ENCODE data around the gene RGMB.
"Not testable (repeated sequence)": the region's sequence is repeated elsewhere in the genome, so short reads cannot be mapped to it uniquely, and the experiment has no call there.

The RGMB gene, protein sequence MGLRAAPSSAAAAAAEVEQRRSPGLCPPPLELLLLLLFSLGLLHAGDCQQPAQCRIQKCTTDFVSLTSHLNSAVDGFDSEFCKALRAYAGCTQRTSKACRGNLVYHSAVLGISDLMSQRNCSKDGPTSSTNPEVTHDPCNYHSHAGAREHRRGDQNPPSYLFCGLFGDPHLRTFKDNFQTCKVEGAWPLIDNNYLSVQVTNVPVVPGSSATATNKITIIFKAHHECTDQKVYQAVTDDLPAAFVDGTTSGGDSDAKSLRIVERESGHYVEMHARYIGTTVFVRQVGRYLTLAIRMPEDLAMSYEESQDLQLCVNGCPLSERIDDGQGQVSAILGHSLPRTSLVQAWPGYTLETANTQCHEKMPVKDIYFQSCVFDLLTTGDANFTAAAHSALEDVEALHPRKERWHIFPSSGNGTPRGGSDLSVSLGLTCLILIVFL

DNA sequence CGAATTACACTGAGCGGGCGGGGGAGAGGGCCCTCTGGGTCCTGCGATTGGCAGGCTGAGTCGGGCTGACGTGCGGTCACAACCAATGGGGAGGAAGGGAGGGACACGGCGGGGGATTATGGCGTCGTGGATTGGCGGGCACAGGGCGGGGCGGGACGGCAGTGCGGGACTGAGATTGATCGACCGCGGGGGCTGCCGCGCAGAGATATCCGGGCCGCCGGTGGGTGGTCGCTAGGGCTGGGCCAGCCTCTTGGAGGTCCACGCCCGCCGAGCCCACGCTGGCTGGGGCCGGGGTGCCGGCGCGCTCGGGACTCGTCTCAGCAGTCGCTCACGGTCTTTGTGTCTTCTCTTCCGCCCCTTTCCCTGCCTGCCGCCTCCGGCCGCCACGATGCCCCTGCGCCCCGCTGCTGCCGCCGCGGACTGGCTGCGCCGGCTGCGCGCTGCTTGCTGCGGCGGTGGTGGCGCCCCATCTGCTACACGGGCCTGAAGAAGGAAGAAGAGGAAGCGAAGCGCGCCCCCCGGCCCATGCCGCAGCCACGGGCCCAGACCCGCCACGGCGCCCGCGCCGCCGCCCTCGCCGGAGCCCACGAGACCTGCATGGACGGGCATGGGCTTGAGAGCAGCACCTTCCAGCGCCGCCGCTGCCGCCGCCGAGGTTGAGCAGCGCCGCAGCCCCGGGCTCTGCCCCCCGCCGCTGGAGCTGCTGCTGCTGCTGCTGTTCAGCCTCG lies at the start of gene RGMB:
RGMB (plus strand) TSS at position 200 of the 728 bp plus-strand sequence; CDS start at position 608, 408 bp downstream.
- peak; percentile 64 to 78 for DNase-seq (ENCODE audit: low read depth in 2 of 2)

DNA sequence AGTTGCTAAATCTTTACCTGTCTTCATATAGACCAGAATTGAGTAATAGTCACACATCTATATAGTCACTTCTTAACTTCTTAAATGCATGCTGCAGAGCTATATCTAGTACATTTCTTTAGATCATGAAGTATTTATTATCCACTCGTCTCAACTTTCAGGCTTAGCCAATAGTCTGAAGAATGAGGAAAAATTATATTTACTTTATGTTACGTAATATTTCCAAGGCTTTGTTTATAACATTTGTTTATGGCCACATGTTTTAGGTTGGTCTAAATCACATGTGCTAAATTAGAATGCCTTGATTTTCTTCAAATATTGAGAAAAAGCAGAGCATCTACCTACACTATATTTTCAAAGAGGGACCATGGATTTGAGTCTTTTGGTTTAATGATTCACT lies 47.2 kb upstream of the RGMB start:
- no peak for DNase-seq (ENCODE audit: low read depth in 2 of 2)

DNA sequence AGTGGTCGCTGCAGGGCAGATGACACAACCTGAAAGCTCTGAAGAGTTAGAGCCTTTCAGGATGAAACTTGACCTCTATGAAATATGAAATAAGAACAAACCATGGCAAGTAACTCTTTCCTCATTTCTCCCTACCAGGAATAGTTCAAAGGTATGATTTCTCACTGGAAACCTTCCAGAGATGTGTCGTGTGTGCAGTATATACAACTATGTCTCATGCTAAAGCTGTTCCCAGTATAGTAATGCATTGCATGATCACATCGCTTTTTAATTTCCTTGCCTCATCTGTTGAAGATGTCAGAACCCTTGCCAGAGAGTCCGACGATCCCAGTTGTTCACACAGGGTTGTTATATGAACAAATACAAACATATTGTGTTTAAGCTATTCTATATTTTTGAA lies 45.8 kb upstream of the RGMB start:
- DNase-seq (ENCODE audit: low read depth in 2 of 2), result no peak

DNA sequence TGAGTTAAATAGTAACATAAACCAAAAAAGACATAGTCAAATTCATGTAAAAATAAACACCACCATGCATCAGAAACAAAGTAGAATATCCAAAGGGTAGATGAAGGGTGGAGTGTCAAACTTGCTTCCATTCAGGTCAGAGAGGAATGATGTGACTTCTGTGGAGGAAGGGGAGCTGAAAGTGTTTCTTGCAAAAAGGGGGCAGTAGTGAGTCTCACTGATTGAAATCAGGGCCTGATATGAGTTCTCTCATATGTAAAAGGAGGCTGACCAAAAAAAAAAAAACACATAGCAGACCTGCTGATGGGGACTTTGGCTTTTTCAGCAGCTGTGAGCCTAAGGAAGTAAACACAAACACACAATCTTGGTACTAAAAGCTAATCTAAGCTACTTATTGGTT lies 38.8 kb upstream of the RGMB start:
- no peak for DNase-seq (ENCODE audit: low read depth in 2 of 2)

DNA sequence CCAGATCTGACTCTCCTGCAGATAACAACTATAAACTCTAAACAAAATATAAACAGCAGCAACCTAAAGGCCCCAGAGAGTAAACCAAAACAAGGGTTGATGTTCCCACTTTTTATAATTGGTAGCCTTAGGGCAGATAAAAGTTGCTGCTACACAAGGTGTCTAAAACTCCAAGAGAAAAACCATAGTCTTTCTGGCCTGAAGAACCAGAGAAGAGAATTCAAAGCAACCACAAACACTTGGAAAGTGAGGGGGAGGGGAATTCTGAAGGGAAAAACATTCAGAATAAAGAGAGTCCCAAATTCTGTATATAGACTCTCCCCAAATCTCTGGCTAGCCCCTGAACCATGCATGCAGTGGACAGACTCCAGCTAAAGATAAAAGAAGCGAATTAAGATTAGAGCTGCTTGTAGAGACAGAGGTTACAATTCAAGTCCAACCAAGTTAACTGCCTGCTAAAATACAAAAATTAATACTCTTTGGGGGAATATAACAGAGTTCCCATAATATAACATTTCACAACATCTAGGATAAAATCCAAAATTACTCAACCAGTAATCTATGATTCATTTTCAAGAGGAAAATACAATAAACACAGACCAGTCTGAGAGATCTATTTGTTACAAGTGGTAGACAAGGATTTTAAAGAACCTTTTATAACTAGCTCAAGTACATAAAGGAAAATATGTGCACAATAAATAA lies 37.5 kb upstream of the RGMB start:
- DNase-seq (ENCODE audit: low read depth in 2 of 2), result no peak

DNA sequence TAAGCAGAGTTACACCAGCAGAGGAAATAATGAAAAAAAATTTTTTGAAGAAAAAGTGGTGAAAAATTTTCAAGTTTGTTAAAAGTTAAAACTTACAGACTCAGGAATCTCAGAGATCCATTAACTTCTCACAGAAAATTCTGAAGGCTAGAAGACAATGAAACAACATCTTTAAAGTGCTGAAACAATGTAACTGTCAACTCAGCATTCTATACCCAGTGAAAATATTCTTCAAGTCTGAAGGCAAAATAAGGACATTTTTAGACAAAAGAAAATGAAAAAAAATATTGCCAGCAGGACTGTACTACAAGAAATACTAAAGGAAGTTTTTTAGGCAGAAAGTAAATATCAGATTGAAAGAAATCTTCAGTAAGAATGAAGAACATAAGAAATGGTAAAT lies 36.7 kb upstream of the RGMB start:
- no peak for DNase-seq (ENCODE audit: low read depth in 2 of 2)

DNA sequence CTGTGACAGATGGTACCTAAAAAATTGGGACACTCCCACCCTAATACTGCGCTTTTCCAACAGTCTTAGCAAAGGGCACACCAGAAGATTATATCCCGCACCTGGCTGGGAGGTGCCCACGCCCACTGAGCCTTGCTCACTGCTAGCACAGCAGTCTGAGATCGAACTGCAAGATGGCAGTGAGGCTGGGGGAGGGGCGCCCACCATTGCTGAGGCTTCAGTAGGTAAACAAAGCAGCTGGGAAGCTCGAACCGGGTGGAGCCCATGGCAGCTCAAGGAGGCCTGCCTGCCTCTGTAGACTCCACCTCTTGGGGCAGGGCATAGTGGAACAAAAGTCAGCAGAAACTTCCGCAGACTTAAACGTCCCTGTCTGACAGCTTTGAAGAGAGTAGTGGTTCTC lies 36.0 kb upstream of the RGMB start:
- not testable (repeated sequence) for DNase-seq (ENCODE audit: low read depth in 2 of 2)

DNA sequence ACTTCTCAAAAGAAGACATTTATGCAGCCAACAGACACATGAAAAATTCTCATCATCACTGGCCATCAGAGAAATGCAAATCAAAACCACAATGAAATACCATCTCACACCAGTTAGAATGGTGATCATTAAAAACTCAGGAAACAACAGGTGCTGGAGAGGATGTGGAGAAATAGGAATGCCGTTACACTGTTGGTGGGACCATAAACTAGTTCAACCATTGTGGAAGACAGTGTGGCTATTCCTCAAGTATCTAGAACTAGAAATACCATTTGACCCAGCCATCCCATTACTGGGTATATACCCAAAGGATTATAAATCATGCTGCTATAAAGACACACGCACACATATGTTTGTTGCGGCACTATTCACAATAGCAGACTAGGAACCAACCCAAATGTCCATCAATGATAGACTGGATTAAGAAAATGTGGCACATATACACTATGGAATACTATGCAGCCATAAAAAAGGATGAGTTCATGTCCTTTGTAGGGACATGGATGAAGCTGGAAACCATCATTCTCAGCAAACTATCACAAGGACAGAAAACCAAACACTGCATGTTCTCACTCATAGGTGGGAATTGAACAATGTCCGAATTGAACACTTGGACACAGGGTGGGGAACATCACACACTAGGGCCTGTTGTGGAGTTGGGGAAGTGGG lies 34.8 kb upstream of the RGMB start:
- DNase-seq (ENCODE audit: low read depth in 2 of 2), result not testable (repeated sequence)

DNA sequence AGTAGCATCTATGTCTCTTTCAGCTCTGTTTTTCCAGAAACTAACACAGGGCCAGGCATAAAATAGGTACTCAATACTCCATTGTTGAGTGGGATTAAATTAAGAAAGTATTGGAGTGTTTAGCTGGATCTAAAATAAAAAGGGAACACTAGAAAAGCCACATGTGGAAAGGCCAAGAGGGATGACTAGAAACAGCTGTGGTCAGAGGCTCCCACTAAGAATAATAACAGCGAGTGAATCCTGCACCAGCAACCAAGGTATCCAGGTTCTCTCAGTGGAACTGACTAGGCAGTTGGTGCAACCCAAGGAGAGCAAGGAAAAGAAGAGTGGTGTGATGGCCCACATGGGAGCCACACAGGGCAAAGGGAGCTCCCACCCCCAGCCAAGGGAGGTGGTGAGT lies 31.5 kb upstream of the RGMB start:
- DNase-seq (ENCODE audit: low read depth in 2 of 2), result no peak

DNA sequence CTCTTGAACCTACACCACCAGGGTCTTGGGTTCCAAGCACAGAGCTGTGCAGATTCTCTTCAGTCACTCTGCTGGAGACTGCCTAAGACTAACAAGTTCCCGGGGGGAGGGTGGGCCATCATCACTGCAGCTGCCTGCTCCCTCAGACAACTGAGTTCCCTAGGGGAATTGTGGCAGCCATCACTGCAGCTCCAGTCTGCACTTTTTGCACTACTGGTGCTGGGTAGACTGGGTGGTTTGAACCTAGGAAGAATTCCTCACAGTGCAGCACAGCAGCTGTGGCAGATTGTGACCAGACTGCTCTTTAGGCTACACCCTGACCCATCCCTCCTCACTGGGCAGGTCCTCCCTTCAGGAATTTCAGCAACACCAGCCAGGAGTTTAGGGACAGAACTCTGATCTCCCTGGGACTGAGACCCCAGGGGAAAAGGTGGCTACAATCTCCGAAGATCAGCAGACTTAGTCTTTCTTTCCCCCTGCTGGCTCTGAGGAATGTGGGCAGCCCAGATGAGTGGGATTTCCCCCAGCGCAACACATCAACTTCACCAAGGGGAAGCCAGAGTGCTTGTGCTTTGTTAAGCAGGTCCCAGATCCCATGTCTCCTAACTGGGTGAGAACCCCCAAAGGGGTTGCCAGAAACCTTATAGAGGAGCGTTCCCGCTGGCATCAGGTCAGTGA lies 30.9 kb upstream of the RGMB start:
- no peak for DNase-seq (ENCODE audit: low read depth in 2 of 2)

DNA sequence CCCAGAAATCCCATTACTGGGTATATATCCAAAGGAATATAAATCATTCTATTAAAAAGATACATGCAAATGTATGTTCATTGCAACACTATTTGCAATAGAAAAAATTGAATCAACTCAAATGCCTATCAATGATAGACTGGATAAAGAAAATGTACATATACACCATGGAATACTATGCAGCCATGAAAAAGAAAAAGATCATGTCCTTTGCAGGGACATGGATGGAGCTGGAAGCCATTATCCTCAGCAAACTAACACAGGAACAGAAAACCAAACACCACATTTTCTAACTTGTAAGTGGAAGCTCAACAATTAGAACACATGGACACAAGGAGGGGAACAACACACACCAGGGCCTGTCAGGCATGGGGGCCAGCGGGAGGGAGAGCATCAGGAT lies 25.2 kb upstream of the RGMB start:
- not testable (repeated sequence) for DNase-seq (ENCODE audit: low read depth in 2 of 2)

DNA sequence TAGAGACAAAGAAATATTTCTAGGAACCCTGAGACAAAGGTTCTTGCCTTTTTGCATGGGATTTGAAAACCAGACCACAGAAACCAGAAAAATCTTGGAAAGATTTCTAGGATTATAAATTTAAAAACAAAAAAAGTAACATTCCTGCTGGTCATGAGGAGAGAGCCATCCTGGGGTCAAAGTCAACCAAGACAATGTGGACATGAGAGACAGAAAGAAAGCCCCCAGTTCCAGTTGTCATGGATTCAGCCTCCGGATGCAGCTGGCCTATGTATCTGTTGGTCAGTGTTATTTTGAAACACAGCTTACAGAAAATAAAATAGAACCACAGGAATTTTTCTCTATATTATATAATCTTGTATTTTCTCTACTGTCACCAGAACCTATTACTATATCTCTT lies 24.4 kb upstream of the RGMB start:
- DNase-seq (ENCODE audit: low read depth in 2 of 2), result no peak

DNA sequence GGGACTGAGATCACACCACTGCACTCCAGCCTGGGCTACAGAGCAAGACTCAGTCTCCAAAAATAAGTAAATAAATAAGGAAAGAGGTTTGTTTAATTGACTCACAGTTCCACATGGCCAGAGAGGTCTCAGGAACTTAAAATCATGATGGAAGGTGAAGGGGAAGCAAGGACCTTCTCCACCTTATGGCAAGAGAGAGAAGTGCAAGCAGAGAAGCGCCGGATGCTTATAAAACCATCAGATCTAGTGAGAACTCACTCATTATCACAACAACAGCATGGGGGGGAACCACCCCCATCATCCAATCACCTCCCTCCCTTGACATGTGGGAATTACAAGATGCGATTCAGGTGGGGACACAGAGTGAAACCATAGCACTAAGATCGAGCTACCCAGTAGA lies 22.8 kb upstream of the RGMB start:
- no peak for DNase-seq (ENCODE audit: low read depth in 2 of 2)

DNA sequence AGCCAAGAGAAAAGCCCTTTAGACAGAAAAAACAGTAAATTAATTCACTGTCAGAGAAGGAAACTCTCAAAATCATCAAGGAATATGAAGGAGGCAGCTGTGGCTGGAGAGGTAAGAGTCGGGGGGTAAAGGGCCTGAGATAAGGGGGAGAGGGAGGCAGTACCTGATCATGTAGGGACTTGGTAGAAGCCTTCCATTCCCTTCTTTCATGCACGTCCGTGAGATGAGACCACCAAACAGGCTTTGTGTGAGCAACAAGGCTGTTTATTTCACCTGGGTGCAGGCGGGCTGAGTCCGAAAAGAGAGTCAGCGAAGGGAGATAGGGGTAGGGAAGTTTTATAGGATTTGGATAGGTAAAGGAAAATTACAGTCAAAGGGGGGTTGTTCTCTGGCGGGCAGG lies 21.1 kb upstream of the RGMB start:
- DNase-seq (ENCODE audit: low read depth in 2 of 2), result not testable (repeated sequence)

DNA sequence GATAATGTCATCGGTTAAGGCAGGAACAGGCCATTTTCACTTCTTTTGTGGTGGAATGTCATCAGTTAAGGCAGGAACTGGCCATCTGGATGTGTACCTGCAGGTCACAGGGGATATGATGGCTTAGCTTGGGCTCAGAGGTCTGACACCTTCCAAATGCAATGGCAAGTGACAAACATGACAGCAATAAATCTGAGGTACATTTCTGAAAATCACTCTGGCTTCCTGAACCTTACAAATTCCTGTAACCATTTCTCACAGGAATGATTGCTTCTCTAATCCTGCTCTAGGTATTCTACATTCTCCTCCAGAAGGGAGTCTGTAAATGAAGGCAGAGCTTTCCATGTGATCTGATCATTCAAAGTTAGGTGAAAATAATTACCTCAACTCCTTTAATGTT lies 20.7 kb upstream of the RGMB start:
- DNase-seq (ENCODE audit: low read depth in 2 of 2), result not testable (repeated sequence)

DNA sequence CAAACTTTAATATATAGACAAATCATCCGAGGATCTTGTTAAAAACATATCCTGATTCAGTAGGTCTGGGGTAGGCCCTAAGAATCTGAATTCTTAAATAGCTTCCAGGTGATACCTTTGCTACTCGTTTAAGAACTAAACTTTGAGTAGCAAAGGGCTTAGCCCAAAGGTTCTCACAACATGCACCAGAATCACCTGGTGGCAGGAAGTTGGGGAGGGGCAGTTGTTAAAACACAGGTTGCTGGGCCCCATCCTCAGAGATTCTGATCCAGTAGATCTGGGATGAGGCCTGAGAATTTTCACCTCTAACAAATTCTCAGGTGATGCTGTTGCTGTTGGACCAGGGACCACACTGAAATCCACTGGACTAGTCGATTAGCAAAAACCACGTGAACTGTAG lies 20.0 kb upstream of the RGMB start:
- no peak for DNase-seq (ENCODE audit: low read depth in 2 of 2)

DNA sequence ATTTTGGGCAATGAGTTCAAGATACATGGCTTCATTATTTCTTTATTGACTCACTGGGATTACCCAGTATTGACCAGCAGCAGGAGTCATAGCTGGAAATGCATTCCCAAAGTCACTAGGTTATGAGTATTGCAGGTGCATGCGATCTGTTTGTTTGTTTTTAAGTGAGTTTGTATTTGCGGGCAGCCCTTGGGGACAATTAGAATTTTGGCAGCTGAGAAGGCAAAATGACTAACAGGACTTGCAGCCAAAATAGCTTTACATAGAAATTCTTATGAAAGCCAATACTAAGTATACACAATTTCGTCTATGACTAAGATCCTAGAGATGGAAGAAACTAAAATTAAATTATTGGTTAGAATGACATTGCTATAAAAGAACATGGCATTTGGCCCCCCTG lies 18.1 kb upstream of the RGMB start:
- DNase-seq (ENCODE audit: low read depth in 2 of 2), result no peak

DNA sequence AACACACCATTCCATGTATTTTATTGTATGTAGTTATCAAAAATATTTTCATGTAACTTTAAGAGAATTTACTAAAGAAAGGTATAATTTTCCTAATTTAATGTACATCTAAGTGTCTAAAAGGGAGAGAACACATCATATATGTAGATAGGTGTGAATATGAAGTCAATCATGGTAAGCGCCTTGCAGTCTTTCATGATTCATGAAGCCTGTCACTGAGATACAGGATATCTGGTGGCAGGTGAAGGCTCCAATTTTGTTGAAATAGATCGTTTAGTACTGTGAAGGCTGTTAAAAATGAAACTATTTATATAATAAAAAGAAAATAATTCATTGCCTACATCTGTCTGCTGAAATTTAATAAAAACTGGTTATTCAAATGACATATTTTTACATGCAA lies 15.5 kb upstream of the RGMB start:
- DNase-seq (ENCODE audit: low read depth in 2 of 2), result no peak

DNA sequence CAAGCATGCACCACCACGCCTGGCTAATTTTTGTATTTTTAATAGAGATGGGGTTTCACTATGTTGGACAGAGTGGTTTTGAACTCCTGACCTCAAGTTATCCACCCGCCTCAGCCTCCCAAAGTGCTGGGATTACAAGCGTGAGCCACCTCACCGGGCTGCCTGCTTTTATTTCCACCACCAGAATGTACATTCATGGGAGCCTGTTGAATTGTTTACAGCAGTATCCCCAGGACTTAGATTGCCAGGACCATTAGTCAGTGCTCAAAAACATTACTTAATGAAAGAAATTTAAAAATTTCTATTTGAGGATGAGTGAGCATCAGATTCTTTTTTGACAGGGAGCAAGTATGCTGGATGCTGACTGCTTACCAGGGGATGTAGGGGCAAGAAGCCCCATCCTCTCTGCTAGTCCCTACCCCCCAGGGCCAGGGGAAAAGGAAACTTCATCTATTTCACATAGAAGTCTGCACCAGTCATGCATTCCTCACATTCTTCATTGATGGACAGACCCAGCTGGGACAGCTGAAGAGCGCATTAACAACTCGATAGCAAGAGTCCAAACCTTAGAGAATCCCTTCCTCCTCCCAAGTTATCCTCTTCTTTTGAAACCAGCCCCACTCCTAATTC lies 10.3 kb upstream of the RGMB start:
- DNase-seq (ENCODE audit: low read depth in 2 of 2), result no peak

DNA sequence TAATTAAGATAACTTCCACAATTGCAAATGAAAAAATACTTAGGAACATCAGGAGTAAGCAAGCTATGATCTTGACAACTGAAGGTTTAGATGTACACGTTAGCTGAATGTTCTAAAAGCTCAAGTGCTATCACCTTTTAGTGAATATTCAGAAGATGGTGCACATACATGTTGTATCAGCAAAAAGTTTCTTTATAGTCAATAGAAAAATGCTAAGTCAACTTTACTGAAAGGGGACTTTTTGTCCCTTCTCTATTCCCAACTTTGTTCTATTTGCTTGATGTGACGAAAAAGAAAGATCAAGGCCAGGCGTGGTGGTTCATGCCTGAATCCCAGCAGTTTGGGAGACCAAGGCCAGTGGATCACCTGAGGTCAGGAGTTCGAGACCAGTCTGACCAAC lies 7.6 kb upstream of the RGMB start:
- DNase-seq (ENCODE audit: low read depth in 2 of 2), result no peak

DNA sequence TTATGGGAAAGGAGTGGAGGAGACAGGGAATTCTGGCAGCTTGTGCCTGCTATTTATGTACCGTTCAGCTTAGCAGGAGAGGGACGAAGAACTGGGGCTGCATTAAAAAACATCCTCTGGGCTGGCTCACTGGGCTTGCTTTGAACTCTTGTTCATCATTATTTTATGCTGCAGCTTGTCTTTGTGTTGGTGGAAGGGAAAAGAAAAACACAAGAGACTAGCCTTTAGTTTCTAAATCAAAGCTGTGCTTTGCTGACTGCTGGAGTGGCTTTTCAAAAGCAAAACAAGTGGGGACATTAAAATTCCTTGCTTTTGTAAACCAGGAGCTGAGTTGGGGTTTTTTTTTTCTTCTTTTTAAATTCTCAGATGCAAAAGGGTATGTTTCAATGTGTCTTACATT lies 5.9 kb upstream of the RGMB start:
- no peak for DNase-seq (ENCODE audit: low read depth in 2 of 2)
